ES-I3 (cell line): ENCODE data around the gene RGS7.

Source experiments
- H3K36me3 ChIP-seq: 2 replicates; pipeline ENCODE4 v1.6.1; 2013; ENCODE audit warnings: mild to moderate bottlenecking, low read length, control low read depth, moderate library complexity; ENCODE audit not compliant: insufficient read depth
- H3K4me1 ChIP-seq: 2 replicates; pipeline ENCODE4 v1.6.1; 2013; ENCODE audit warnings: mild to moderate bottlenecking, control low read depth, low read length; ENCODE audit not compliant: insufficient read depth
- H3K9ac ChIP-seq: 2 replicates; pipeline ENCODE4 v1.6.1; 2013; ENCODE audit warnings: low read depth, mild to moderate bottlenecking, low read length, moderate library complexity
- H3K9me3 ChIP-seq: 2 replicates; pipeline ENCODE4 v1.6.1; 2013; ENCODE audit warnings: mild to moderate bottlenecking, low read length, moderate library complexity; ENCODE audit not compliant: control insufficient read depth, insufficient read depth

The RGS7 gene

GRCh38 chr1:241356187-241356518 is 852 bp downstream of the RGS7 start:
- Histone ChIP-seq H3K9me3 (no peaks in the 10 kb centered on the region), H3K36me3 (no peaks in the 10 kb centered on the region), H3K9ac (peak overlapping the region; percentile 72; the same call in 1 of the 2 replicates), H3K4me1 (no peaks in the 10 kb centered on the region; the same call in 1 of the 2 replicates)

- Histone ChIP-seq H3K4me1 (no peaks in the 10 kb centered on the region; the same call in 1 of the 2 replicates), H3K9ac (no peak overlapping the region), H3K9me3 (no peaks in the 10 kb centered on the region), H3K36me3 (no peaks in the 10 kb centered on the region)
These were observed 1.5 kb downstream of the RGS7 start for GRCh38 chr1:241355311-241356010.

GRCh38 chr1:241352401-241352800 is 4.6 kb downstream of the RGS7 start:
- Histone ChIP-seq H3K9ac (no peak overlapping the region), H3K36me3 (no peaks in the 10 kb centered on the region), H3K9me3 (no peaks in the 10 kb centered on the region), H3K4me1 (no peaks in the 10 kb centered on the region)

- Histone ChIP-seq H3K9ac (no peak overlapping the region), H3K36me3 (no peaks in the 10 kb centered on the region), H3K9me3 (no peaks in the 10 kb centered on the region), H3K4me1 (no peaks in the 10 kb centered on the region)
These were observed 5.2 kb downstream of the RGS7 start for GRCh38 chr1:241351841-241352240.

- H3K9me3 ChIP-seq: no peaks in the 10 kb centered on the region
- H3K4me1 ChIP-seq: no peaks in the 10 kb centered on the region
- no peaks in the 10 kb centered on the region for H3K36me3 ChIP-seq
- H3K9ac ChIP-seq: no peak overlapping the region
These were observed 13.0 kb downstream of the RGS7 start for GRCh38 chr1:241343956-241344355.

GRCh38 chr1:241336335-241336734 is 20.7 kb downstream of the RGS7 start:
- H3K4me1 ChIP-seq: no peaks in the 10 kb centered on the region
- H3K9me3 ChIP-seq: no peaks in the 10 kb centered on the region
- H3K36me3 ChIP-seq: no peaks in the 10 kb centered on the region
- H3K9ac ChIP-seq: no peak overlapping the region

GRCh38 chr1:241332987-241333386 is 24.0 kb downstream of the RGS7 start:
- H3K9ac ChIP-seq: no peak overlapping the region
- H3K4me1 ChIP-seq: no peaks in the 10 kb centered on the region
- no peaks in the 10 kb centered on the region for H3K36me3 ChIP-seq
- no peaks in the 10 kb centered on the region for H3K9me3 ChIP-seq

- no peaks in the 10 kb centered on the region for H3K36me3 ChIP-seq
- H3K9me3 ChIP-seq: no peaks in the 10 kb centered on the region
- H3K4me1 ChIP-seq: no peaks in the 10 kb centered on the region
- H3K9ac ChIP-seq: no peak overlapping the region
These were observed 25.0 kb downstream of the RGS7 start for GRCh38 chr1:241332037-241332409.

GRCh38 chr1:241331328-241332036 is 25.5 kb downstream of the RGS7 start:
- H3K36me3 ChIP-seq: no peaks in the 10 kb centered on the region
- no peaks in the 10 kb centered on the region for H3K9me3 ChIP-seq
- no peaks in the 10 kb centered on the region for H3K4me1 ChIP-seq
- H3K9ac ChIP-seq: no peak overlapping the region

GRCh38 chr1:241330619-241331327 is 26.2 kb downstream of the RGS7 start:
- Histone ChIP-seq H3K9me3 (no peaks in the 10 kb centered on the region), H3K4me1 (no peaks in the 10 kb centered on the region), H3K36me3 (no peaks in the 10 kb centered on the region), H3K9ac (no peak overlapping the region)

GRCh38 chr1:241325456-241325855 is 31.5 kb downstream of the RGS7 start:
- no peak overlapping the region for H3K9ac ChIP-seq
- H3K36me3 ChIP-seq: no peaks in the 10 kb centered on the region
- no peaks in the 10 kb centered on the region for H3K4me1 ChIP-seq
- no peaks in the 10 kb centered on the region for H3K9me3 ChIP-seq

GRCh38 chr1:241323514-241324195 is 33.4 kb downstream of the RGS7 start:
- Histone ChIP-seq H3K4me1 (no peaks in the 10 kb centered on the region), H3K9ac (no peak overlapping the region), H3K9me3 (no peaks in the 10 kb centered on the region), H3K36me3 (no peaks in the 10 kb centered on the region)

- H3K4me1 ChIP-seq: no peaks in the 10 kb centered on the region
- H3K9ac ChIP-seq: no peak overlapping the region
- no peaks in the 10 kb centered on the region for H3K9me3 ChIP-seq
- no peaks in the 10 kb centered on the region for H3K36me3 ChIP-seq
These were observed 39.3 kb downstream of the RGS7 start for GRCh38 chr1:241317676-241318075.

- Histone ChIP-seq H3K9me3 (no peaks in the 10 kb centered on the region), H3K36me3 (no peaks in the 10 kb centered on the region), H3K9ac (no peak overlapping the region), H3K4me1 (no peaks in the 10 kb centered on the region)
These were observed 40.6 kb downstream of the RGS7 start for GRCh38 chr1:241316372-241316771.
